Stimulated activated CD8-positive, alpha-beta memory T cell treated with anti-CD3 and anti-CD28 coated beads, Interleukin-12 subunit alpha, Interleukin-12 subunit beta, amount 100 ng/mL, for 1 hour (primary cell): ENCODE results near the gene CTAG1B.
"Not testable (repeated sequence)": the region's sequence is repeated elsewhere in the genome, so short reads cannot be mapped to it uniquely, and the experiment has no call there.

Source experiments
- DNase-seq: peaks from one replicate; pipeline ENCODE4 v3.0.0-alpha.2; 2020; ENCODE audit warnings: low read depth

CTAG1B gene

DNA sequence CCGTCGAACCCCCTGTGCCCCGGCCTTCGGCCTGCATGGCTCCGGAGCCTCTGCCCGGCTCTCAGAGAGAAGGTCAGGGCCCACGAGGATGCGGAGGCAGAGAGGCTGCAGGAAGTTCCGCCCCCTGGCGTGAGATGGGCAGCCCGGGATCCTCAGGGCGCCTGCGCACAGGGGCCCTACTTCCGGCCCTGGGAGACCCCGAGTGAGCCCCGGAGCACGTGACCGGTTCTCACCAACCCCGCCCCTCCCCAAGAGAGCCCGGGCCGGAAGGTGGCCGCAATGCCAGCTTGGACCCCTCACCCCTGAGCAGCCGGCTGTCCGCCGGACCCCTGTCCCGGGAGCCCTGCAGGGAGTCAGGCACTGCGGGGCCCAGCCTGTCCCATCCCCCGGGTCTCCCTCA is at the start of gene CTAG1B:
CTAG1B (minus strand) TSS at position 101 of the 400 bp plus-strand sequence; CDS start at position 37, 64 bp downstream.
- DNase-seq = not testable (repeated sequence)

DNA sequence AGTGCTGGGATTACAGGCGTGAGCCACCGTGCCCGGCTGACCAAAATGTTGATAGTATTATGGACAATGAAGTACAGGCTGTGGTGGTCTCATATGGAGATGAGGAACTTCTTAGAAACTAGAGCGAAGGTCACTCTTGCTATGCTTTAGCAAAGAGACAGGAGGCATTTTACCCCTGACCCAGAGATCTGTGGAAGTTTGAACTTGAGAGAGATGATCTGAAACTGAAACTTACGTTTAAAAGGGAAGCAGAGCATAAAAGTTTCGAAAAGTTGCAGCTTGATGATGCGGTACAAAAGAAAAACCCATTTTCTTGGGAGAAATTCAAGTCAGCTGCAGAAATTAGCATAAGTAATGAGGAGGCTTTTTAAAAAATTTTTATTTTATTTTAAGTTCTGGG is 42.8 kb upstream of the CTAG1B start:
- DNase-seq = no peak

DNA sequence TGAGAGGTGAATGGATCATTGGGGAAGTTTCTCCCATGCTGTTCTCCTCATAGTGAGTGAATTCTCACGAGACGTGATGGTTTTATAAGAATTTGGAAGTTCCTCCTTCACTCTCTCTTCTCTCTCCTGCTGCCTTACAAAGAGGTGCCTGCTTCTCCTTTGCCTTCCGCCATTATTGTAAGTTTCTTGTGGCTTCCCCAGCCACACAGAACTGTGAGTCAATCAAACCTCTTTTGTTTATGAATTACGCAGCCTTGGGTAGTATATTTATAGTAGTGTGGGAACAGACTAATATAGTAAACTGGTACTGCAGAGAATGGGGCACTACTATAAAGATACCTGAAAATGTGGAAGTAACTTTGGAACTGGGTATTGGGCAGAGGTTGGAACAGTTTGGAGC is 42.1 kb upstream of the CTAG1B start:
- DNase-seq = no peak

DNA sequence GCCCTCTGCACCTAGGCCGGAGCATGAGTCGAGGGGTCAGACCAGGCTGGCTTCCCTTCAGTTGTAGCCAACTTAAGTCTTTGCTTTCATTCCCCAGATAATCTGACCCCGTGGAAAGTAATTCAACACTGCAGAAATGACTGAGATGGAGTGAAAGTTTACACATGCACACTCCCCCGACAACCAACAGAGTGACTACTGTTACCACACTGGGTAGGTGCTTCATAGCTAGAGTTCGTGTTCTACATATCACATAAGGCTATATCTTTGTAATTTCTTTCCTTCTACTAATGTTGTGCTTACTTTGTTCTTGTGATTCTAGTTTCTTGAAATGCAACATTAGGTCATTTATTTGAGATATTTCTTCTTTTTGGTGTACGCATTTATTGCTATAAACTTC is 41.5 kb upstream of the CTAG1B start:
- no peak for DNase-seq

DNA sequence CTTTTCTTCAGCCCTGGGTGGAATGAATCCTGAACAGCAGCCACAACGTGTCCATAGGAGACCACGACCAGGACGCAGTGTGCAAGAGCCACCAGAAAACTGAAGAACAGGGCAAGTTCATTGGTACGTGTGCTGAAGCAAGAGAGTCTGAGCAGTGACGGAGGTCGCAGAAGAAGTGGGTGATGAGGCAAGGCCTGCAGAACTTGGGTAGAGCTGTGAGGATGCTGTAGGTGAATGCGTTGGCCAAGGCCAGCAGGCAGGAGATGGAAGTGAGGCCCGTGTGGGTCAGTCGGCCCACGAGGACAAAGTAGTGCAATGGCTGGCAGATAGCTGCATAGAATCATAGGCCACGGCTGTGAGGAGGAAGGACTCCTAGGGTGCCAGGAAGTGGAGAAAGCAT is 39.9 kb upstream of the CTAG1B start:
- DNase-seq = no peak

DNA sequence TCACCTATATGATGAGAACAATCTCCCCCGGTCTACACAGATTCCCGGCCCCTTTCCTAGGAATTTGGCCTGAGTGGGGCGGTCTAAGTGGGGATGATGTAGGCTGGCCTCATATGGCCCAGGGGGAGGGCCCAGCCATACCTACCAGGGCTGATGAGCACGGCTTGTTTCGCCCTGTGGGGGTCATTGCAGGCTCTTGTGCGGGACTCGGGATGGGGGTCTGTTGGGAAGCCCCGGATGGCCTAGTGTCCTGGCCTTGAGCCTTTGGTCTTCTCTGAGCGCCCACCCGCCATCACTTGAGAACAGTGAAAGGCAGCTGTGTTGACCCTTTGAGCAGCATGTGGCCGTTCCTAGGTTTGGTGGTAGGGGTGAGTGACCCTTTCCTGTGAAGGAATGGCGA is 39.1 kb upstream of the CTAG1B start:
- DNase-seq = no peak

DNA sequence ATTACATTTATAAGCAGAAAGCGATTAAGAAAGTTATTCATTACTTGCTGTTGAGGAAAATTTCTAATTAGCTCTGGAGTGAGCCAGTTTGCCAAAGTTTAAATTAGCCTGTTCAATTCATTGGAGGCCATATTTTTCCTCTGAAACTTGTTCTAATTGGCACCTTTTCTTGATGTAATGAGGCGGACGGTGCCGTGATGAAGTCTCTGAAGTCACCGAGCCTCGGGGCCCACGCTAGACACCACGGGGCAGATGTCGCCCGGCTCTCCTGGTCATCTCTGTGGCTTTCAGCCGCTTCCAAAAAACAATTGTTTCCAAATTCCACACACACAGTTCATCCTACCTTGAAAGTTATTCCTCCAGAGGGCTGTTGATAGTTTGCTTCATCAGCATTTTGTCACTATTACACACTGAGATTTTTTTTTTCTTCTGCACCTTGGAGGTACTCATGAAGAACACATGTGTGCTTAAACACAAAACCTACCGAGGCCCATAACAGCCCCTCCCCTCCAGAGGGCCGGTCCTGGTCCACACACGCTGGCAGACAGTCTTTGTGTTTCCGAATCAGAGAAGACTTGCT is 38.2 kb upstream of the CTAG1B start:
- no peak for DNase-seq

DNA sequence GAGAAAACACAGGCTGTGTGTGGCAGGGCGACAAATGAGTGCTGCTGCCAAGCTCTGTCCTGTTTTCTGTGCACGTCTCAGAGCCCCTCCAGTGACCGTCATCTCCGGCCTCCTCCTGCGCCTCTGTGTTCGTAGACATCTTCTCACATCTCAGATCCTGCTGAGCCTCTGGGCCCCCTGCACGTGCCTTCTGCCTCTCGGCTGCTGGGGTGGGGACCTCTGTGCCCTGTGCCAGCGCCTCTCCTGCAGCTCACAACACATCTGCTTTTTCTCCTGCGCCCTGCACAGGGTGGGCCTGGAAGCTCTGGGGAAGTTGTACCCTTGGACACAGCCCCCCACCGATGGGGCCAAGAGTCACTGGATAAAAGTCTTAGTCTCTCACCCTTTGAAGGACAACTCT is 36.7 kb upstream of the CTAG1B start:
- DNase-seq = no peak

DNA sequence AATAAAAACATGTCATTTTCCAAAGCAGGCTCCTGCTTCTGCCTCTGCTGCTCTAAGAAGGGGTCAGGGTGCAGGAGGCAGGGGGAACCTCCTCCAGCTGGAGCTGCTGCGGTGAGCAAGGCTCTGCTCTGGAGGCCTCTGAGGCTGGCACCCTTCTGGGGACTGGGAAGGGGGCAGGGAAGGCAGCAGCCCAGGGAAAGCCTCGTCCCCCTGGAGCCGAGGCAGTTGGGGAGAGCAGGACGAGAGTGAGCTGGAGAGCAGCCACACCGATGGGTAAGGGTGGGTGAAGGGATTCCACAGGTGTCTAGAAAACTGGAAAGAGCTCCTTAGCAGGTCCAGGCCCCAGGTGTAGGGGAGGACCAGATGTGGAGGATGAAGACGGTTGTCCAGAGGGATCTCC is 36.3 kb upstream of the CTAG1B start:
- no peak for DNase-seq

DNA sequence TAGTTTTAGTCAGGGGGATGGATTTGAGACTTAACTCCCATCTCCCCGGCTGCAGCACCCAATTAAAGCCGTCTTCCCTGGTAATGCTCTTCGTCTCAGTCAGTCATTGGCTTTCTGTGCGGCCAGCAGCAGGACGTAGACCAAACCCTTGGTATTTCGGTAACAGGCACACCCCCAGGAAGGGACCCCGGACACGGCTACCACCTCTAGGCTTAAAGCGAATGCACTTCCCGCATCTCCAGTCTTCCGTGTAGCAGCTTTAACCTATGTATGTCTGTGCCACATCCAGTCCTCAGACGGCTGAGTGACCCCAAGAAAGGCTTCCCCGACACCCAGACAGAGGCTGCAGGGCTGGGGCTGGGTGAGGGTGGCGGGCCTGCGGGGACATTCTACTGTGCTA is 35.8 kb upstream of the CTAG1B start:
- DNase-seq = no peak

DNA sequence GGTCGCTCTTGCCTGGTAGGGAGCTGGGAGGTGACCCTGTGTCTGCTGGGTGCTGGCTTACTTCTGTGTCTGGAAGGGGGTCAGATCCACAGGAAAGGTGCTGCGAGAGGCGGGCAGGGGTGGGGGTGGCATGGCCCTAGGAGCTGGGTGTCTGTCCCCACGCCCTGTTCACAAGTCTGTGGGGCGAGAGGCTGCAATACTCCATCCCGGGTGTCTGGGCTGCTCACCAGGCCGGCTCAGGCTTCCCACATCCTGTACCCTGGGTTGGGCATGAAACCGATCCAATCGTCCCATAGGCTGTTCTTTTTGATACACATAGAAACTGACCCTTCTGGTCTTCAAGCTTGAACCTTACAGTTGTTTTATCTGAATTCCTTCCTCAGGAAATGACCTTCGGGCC is 35.3 kb upstream of the CTAG1B start:
- DNase-seq = no peak

DNA sequence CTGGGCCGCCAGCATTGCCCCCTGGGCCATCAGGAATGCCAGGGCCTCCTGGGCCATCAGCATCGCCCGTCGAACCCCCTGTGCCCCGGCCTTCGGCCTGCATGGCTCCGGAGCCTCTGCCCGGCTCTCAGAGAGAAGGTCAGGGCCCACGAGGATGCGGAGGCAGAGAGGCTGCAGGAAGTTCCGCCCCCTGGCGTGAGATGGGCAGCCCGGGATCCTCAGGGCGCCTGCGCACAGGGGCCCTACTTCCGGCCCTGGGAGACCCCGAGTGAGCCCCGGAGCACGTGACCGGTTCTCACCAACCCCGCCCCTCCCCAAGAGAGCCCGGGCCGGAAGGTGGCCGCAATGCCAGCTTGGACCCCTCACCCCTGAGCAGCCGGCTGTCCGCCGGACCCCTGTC is 34.3 kb upstream of the CTAG1B start, which contains the start of gene CTAG2:
CTAG2 (minus strand) TSS at position 167 of the 400 bp plus-strand sequence; CDS start at position 103, 64 bp downstream.
- DNase-seq = not testable (repeated sequence)

DNA sequence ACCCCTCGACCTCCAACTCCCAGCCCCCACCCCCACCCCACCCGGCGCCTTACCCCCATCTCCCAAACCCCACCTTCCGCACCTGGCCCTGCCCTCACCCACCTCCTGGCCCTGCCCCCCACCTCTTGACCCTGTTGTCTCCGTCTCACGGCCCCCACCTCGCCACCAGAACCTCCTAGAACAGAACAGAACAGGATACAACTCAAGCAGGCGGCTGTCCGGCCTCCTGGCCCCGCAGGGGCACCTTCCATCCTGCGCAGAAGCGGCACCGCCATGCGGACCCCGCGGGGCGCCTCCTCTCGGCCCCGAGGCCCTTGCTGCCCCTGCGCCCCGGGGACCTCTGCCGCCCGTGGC is 33.9 kb upstream of the CTAG1B start:
- DNase-seq = no peak

DNA sequence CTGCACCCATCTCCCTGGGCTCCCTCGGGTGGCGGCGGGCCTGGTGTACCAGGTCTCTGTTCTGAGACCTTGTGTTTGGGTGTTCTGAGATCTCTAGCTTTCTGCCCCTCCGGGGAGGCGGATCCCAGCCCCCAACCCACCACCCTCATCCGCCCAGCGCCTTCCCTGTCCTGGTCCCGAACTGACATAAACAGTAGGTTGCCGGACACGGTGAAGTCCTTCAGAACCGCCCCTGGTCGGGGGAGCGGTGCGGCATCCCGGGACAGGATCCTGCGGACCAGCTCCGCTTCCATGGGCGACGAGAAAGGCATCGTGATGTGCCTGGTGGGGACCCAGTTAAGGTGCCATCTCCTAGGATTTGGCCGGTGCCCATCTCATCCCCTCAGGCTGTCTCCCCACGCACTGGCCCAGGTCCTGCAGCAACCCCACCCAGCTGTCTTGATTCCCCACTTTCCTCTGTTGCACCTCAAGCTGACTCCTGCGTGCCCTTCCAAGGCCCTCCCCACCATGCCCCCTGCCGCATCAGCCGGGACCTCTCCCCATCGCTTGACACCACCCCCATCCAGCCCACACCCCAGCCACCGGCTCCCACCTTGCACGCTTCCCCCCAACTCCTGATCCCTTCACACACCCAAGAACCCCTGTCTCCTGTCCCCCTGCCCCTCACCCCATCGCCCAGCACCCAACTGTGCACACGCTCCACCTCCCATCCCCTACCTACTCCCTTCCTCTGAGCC is 33.4 kb upstream of the CTAG1B start:
- no peak for DNase-seq

DNA sequence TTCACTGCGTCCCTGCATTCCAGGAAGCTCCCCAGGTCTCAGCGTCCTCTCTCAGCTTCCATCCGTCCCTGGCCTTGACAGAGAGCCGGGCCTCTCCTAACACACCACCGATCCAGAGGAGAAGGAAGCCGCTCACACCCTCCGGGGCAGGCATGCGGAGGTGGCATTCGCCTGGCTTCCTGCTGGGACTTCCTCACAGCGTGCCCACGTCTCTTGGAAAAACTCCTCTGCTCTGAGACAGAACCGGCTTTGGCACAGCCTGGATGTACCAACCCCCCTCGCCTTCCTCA is 31.1 kb upstream of the CTAG1B start:
- DNase-seq = no peak

DNA sequence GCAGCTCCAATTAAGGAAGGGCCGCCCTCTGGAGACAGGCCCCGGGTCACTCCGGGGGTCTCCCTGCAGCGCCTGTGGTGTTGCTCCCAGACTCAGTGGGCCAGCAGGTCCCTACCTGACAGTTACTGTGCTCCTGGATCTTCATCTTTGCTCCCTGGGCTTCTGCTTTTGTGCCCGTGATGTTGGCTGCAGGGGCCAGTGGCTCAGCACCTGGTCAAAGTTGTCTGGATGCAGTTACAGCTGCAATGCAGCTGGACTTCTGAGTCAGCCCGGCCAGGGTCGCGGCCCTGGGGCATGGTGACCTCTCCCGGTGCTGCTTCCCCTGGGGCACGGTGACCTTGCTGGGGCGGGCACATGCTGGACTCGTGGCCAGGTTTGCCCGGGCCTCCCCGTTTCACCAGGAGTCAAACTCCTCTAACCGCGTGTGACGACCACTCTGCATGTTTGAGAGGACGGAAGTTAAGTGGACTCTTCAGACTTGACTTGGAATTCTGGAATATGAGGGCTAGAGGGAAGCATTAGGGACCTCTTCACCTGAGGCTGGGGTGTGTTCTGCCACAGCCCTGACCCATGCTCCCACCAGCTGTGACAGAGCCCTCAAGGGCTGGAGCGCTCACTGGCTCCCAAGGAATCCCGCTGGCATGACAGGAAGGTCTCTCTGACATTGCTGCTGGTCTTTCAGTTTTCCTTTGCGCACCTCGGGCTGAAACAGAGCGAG is 30.6 kb upstream of the CTAG1B start:
- DNase-seq = no peak

DNA sequence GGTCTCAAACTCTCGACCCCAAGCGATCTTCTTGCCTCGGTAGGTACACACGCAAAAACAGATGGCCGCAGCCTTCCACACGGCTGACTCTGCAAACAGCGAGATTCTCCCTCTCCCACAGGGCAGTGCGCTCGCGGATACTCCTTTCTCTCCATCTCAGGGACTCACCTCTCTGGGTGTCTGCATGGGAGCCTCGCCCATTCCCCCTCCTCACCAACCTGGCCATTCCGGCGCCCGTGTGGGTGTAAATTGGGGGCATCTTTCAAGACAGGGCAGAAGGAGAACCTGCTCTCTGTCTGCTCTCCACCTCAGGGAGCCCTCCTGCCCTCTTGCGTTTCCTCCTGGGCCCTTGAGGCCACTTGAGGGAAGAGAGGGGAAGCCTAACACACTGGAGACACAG is 29.8 kb upstream of the CTAG1B start:
- DNase-seq = no peak

DNA sequence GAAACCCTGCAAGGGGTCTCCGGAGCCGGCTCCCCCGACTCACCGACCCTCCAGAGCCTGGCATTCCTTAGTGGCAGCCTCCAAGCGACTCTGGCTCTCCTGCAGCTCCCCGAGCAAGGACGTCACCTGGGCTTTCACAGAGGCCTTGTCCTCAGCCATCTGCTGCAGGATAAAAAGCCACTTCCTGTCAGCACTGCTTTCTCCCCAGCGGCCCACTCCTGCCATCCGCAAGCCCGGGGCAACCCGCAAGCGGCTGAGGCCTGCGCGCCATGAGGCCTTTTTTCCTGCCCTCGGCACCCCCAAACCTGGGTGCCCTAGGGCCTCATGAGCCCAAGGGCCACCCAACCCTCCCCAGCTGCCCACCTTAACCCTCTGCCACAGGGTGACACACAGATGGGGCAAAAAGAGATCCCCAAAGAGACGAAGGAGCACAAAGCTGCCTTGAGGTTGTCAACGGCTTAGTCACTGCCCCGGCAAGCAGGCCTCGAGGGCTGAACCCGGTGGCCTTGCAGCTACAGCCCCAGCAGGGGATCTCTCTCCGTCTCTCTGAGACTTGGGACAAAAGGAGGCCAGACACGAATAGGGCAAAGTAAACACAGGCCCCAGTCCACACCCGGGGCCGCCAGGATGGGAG is 26.8 kb upstream of the CTAG1B start:
- DNase-seq = not testable (repeated sequence)

DNA sequence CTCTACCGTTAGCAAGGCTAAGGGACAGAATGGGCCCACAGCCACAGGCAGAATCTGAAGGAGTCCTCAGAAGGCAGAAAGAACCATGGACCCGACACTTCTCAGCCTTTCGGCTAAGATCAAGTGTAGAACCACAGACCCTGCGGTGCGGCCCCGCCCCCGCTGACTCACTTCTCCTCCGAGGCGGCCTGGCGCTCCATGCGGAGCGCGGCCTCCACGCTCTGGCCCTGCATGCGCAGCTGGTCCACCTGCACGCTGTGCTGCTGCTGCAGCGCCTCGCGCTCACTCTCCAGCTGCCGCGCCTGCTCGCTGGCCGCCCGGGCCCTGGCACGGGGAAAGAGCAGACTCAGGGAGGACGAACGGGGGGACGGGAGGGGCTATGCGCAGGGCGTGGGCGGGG is 24.6 kb upstream of the CTAG1B start:
- DNase-seq = not testable (repeated sequence)

DNA sequence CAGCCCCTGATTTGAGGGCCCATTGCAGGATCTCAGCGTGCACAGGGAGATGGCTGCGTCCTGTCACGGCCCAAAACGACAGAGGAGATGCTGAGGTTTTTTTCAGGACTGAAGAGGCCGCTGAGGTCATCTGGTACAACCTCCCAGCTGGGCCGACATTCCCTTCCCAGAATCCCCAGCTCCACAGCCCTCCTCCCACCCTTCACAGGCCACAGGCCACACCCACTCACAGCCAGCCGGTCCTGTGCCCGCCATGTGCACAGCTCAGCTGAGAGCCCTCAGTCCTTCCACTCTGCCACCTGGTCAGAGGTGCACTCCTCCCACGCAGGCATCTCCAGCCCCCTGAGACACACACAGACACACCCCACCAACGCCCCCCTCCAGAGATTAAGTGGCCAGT is 22.7 kb upstream of the CTAG1B start:
- DNase-seq = not testable (repeated sequence)

DNA sequence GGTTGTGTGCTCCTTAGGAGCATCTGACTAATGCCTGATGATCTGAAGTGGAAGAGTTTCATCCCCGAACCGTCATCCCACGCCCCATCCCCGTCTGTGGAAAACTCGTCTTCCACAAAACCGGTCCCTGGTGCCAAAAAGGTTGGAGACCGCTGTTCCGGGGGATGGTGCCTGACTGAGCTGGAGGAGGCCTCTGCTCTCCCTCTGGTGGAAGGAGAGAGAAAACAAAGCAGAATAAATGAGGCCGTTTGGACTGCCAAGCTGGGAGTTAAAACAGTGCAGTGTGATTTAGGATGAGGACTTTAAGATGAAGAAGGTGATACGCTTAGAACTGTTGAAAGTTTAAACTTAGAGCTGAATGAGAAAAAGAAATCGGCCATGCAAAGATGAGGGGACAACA is 14.6 kb upstream of the CTAG1B start:
- DNase-seq = not testable (repeated sequence)

DNA sequence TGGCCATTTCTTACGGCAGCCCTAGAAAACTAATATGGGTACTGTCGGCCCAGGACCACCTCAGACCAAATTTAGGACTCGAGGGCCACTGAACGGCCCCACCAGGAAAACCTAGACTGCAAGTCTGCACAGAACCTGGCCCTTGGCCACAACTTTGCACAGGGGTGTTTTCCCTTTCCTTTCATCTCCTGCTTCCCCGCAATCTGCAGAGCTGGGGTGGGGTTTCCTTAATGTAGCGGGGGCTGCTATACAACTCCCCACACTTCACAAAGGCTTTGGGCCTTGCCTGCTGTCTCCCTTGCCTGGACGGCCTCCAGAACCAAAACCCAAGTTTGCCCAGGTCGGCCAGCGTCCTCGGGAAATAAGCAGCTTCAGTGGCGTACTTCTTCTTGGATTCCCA is 11.9 kb upstream of the CTAG1B start:
- DNase-seq = not testable (repeated sequence)

DNA sequence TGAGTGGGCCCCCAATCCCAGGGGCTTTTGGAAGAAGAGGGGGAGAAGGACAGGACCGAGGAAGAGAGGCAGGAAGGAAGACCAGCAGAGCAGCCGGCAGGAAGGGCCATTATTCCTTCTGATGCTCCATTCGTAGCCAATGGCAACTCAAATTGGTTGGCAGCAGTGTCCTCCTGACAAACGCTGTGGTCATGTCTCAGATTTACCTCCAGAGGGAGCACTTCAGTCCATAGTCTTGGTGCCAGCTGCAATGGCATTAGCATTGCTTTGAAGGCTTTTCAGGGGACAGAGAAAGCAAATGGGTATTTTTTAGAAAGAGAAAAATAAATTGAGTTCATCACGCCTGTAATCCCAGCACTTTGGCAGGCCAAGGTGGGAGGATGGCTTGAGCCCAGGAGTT is 9.9 kb upstream of the CTAG1B start:
- DNase-seq = not testable (repeated sequence)
